Measurements from ENCODE around the gene PPP6R2. TPM values are rescaled to one million over a fixed set of nuclear protein-coding genes. Genes with fewer than 3 reads are reported as not detected.
A peak's percentile ranks its signal among the peaks of the same experiment; 100 is the strongest.

PPP6R2 gene
- total and polyA plus RNA-seq, 9 of the 15 experiments (the other 6 are each of a cell fraction or from before 2014, with no cell fraction given), result 0.32 to 39.8 (median 21.4) TPM

GRCh38 chr22:50469377-50470305, 126.5 kb downstream of the PPP6R2 start:
- intact Hi-C loops (cut with micrococcal nuclease), result no loop called here
- CTCF ChIA-PET (ENCODE audit: low intra/inter-chr PET ratio), result no interaction called here
- Histone ChIP-seq H4K20me1 (replicated peaks; ENCODE audit: control insufficient read depth, insufficient read depth, low read length) (peaks cover 37% of the 10 kb centered on the region), H3K9me3 (replicated peaks; ENCODE audit: control insufficient read depth, insufficient read depth, low read depth, low read length) (no peaks in the 10 kb centered on the region), H3K36me3 (ENCODE audit: control insufficient read depth, insufficient read depth, low read length) (peaks cover 24% of the 10 kb centered on the region; the same call in 1 of the 3 replicates), H3K4me2 (ENCODE audit: insufficient read depth, low read length) (no peak overlapping the region), H2AFZ (ENCODE audit: low read depth, low read length) (no peak overlapping the region), H3K27ac (ENCODE audit: extremely low read depth, low read depth, low read length) (no peak overlapping the region), H3K4me1 (replicated peaks in 1 of 2; ENCODE audit: control insufficient read depth in 2 of 2, insufficient read depth in 2 of 2, low read length in 2 of 2) (peaks cover 25 to 41% of the 10 kb centered on the region in 2 experiments), H3K79me2 (ENCODE audit: control insufficient read depth, insufficient read depth, low read length) (peaks cover 57% of the 10 kb centered on the region), H3K27me3 (ENCODE audit: control insufficient read depth in 2 of 2, insufficient read depth in 2 of 2, low read length in 2 of 2) (no peaks in the 10 kb centered on the region), H3K9ac (ENCODE audit: insufficient read depth in 1 of 2, low read depth in 2 of 2, low read length in 2 of 2) (peak overlapping the region in 1 of 2 experiments; percentile 71; a peak in 2 of 4 replicates), H3K9me1 (ENCODE audit: control insufficient read depth, insufficient read depth, low read length) (peaks cover 8% of the 10 kb centered on the region), H3K4me3 (no peak overlapping the region)
- POLR2A ChIA-PET, result interaction anchor here (0.6 to 1.2 kb wide), 4 partner anchors 10 to 916 kb away, joined by 3 to 4 read pairs (median 4); no protein-coding TSS in a partner anchor
- WGBS (ENCODE audit: insufficient coverage, low coverage, missing lambda C conversion rate), result 3% methylated on average over 5 of the region's 25 CpGs
- FAIRE-seq (no peak), DNase-seq (ENCODE audit: extremely low read depth in 1 of 4, low spot score in 3 of 4) (peak; percentile 77 to 83 (median 80)), ATAC-seq (peak; percentile 79)
- in situ Hi-C loops (cut with MboI), result no loop called here
- BruUV-seq (replicated peaks), result no TSS peak
- 0 out of 2 replicates have a peak, but pooled peaks have one; percentile 40 for TF ChIP-seq ETV5 (CRISPR knock-in tag; IDR thresholded peaks at IDR 0.05; ENCODE audit: low read depth)
- no peak for TF ChIP-seq HDGF (IDR thresholded peaks at IDR 0.05)
- TF ChIP-seq ZBTB2 (IDR thresholded peaks at IDR 0.05), result no peak
- no peak for TF ChIP-seq AFF1 (IDR thresholded peaks at IDR 0.05; ENCODE audit: low read depth in 1 of 2, partially characterized antibody in 2 of 2)
- 0 out of 2 replicates have a peak, but pooled peaks have one; percentile 16 for TF ChIP-seq FOSL1 (tag; conservative IDR thresholded peaks at IDR 0.05)
- no peak for TF ChIP-seq ZNF316 (IDR thresholded peaks at IDR 0.05)
- 0 out of 6 replicates have a peak, but pooled peaks of 1 of the 3 experiments have one; percentile 2 for TF ChIP-seq CTCF (IDR thresholded peaks at IDR 0.05 in 2 of 3, conservative IDR thresholded peaks at IDR 0.05 in 1 of 3; ENCODE audit: insufficient read depth in 2 of 3, low read depth in 1 of 3, low read length in 3 of 3)
- TF ChIP-seq SMAD4 (CRISPR knock-in tag; conservative IDR thresholded peaks at IDR 0.05), result peak; percentile 48; the same call in 1 of the 2 replicates
- TF ChIP-seq FOXA3 (CRISPR knock-in tag; conservative IDR thresholded peaks at IDR 0.05 in 1 of 2, IDR thresholded peaks at IDR 0.05 in 1 of 2), result no peak
- peak; percentile 44 for TF ChIP-seq VEZF1 (CRISPR knock-in tag; IDR thresholded peaks at IDR 0.05)
